AG10803 (cell line): Measurements from ENCODE around the gene SULF2.
A peak's percentile ranks its signal among the peaks of the same experiment; 100 is the strongest.
"Not testable (repeated sequence)": the region's sequence is repeated elsewhere in the genome, so short reads cannot be mapped to it uniquely, and the experiment has no call there.

Experiments
- DNase-seq: peaks from one replicate; pipeline ENCODE4 v3.0.0; 2010; ENCODE audit warnings: low read depth
- H3K4me3 ChIP-seq: 2 replicates; pipeline ENCODE4 v1.5.1; 2011; ENCODE audit warnings: mild to moderate bottlenecking, low read length, control low read depth
- TF ChIP-seq, protein P1 (sequence below): conservative IDR thresholded peaks from 2 replicates; pipeline ENCODE4 v1.5.1; 2011; ENCODE audit warnings: mild to moderate bottlenecking, low read length, control low read depth, inconsistent platforms

The SULF2 gene

GRCh38 chr20:47785311-47785853, at the start of gene SULF2:
TSS of gene SULF2 (minus strand) at chr20:47785481. CDS start at chr20:47757363, 28,118 bp downstream.
- TF ChIP-seq, protein P1, sequence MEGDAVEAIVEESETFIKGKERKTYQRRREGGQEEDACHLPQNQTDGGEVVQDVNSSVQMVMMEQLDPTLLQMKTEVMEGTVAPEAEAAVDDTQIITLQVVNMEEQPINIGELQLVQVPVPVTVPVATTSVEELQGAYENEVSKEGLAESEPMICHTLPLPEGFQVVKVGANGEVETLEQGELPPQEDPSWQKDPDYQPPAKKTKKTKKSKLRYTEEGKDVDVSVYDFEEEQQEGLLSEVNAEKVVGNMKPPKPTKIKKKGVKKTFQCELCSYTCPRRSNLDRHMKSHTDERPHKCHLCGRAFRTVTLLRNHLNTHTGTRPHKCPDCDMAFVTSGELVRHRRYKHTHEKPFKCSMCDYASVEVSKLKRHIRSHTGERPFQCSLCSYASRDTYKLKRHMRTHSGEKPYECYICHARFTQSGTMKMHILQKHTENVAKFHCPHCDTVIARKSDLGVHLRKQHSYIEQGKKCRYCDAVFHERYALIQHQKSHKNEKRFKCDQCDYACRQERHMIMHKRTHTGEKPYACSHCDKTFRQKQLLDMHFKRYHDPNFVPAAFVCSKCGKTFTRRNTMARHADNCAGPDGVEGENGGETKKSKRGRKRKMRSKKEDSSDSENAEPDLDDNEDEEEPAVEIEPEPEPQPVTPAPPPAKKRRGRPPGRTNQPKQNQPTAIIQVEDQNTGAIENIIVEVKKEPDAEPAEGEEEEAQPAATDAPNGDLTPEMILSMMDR, result no peak
- H3K4me3 ChIP-seq, result peak within 1 kb of the TSS; percentile 68
- DNase-seq, result no peak

DNA sequence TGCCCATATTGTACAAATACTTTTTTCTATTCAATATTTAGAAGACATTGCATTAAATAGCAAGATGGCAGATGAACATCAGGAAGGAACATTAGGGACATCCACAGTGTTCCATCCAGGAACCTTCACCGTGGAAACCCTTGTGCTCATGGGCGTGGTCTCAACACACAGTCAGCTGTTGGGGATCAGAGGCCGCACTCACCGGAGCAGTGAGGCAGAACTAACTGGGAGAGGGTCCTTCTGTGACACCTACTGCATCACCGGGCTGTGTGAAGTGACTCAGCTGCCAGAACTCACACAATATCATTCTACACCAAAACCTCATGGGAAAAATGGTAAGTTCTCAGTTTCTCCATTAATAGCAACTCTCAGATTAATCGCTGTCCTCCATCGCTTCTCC, 46.4 kb upstream of the SULF2 start:
- not testable (repeated sequence) for DNase-seq

DNA sequence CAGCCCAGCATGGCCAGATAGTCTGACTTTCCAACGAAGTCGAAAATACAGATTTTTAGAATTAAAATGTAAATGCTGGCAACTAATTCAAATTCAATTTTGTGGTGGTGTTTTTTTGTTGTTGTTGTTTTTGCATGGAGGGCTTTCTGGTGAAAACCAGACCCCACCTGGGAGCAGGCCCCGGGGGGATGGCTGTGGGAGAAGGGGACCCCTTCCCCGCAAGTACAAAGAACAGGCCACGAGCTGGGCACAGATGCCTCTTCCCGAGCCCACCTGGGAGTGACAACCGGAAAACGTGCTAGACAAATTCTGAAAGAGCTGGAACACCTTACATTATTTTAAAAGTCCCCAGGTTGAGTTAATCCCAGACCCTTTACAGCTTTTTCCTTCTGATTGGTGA, 41.4 kb upstream of the SULF2 start:
- H3K4me3 ChIP-seq, DNase-seq: not testable (repeated sequence)

More for the DNA sequence above, 46.4 kb upstream of the SULF2 start:
- not testable (repeated sequence) for H3K4me3 ChIP-seq

- DNase-seq, H3K4me3 ChIP-seq: not testable (repeated sequence)
Measured at GRCh38 chr20:47826006-47826405, 40.7 kb upstream of the SULF2 start.

DNA sequence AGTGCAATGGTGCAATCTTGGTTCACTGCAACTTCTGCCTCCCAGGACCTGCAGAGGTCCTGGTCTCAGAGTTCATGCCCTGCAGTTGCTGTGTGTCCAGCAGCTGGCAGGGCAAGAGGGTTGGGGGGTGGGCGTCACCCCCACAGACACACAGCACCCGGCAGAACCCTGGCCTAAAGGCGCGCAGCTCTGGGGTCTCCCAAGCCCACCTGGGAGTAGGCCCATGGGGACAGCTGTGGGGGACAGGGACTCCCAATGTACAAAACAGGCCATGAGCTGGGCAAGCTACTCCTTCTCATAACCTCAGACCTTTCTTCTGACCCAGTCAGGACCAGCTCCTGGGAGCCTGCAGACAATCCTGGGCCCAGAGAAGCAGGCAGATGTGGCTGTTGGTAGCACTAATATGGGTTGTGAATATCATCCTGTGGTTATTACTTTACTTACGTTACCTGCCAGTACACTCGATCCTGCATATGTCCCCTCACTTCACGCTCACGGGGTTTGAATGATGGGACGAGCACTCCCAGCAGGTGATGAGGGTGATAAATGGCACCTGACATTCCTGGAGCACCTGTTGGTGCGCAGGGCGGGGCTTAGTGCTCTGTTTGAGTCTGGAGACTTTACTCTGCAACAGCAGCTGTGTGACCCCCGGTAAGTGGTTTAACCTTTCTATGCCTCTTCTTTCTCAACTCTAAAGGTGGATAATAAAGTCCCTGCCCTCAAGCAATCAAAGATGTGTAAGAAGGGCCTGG, 39.9 kb upstream of the SULF2 start:
- TF ChIP-seq, protein P1, result no peak
- no peak overlapping the region for H3K4me3 ChIP-seq
- DNase-seq, result no peak

DNA sequence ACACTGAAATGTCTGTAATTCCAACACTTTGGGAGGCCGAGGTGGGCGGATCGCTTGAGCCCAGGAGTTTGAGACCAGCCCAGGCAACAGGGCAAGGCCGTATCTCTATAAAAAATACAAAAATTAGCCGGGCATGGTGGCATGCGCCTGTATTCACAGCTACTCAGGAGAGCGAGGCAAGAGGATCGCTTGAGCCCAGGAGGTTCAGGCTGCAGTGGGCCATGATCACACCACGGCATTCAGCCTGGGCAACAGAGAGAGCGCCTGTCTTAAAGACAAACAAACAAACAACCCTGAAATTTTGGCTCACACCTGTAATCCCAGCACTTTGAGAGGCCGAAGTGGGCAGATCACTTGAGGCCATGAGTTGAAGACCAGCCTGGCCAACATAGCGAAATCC, 38.7 kb upstream of the SULF2 start:
- not testable (repeated sequence) for DNase-seq, H3K4me3 ChIP-seq

- TF ChIP-seq, protein P1, result no peak
- peak; percentile 4 for DNase-seq
- H3K4me3 ChIP-seq, result no peak overlapping the region
Measured at GRCh38 chr20:47821481-47822100, 36.3 kb upstream of the SULF2 start.

- TF ChIP-seq, protein P1, result no peak
- no peak for DNase-seq
- no peak overlapping the region for H3K4me3 ChIP-seq
Measured at GRCh38 chr20:47818996-47819609, 33.8 kb upstream of the SULF2 start.

DNA sequence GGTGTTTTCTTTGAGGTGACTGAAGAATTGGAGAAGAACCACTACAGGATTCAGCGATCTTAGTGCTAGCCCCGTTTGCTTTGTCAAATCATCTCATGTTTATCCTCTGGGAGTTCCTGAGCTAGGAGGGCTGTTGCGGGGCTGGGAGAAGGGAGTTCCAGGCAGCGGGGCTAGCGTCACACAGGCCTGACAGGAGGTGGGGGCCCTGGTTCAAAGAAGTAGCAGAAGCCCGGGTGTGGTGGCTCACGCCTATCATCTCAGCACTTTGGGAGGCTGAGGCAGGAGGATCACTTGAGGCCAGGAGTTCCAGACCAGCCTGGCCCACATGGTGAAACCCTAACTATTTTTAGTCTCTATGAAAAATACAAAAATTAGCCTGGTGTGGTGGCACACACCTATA, 33.2 kb upstream of the SULF2 start:
- no peak for DNase-seq
- TF ChIP-seq, protein P1, result no peak
- no peak overlapping the region for H3K4me3 ChIP-seq
